Measurements from ENCODE around the gene BCL10.

BCL10 gene

GRCh38 chr1:85297855-85298629 lies 21.6 kb upstream of the BCL10 start:
- DNase-seq, result no peak

GRCh38 chr1:85297538-85297854 lies 21.1 kb upstream of the BCL10 start:
- DNase-seq, result no peak

DNA sequence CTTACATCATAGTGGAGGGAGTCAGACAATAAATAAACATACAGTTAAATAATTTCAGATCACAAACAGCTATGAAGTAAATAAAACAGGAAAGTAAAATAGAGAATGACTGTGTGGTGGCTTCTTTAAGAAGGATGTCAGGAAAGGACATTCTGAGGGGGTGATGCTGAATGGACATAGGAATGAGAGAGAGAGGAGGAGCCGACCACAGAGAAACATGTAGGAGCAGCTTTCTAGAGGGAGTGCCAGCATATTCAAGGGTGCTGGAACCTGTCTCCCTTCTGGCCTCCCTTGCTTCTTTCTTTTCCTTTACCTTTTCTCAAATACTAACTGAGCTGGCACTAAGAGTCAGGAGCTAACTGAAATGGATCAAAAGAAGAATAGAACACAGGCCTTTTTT lies 20.5 kb upstream of the BCL10 start:
- no peak for DNase-seq

DNA sequence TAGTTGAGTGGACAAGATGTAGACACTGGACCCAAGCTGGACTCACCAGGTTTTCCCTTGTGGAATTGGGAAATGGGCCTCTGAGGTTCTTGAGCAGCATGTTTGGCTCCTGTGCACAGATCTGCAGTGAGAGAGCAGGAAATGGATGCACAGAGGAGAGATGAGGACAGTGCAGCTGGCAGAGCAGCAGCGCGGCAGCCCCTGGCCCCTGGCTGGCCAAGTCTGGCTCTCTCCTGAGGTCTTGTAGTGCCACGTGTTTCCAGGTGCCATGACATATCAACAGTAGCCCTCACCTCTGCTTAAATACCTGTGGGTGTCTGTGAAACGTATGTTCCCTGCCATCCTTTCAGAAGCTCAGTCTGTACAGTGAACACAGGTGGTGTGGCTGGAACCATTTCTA lies 19.2 kb upstream of the BCL10 start:
- DNase-seq, result no peak

GRCh38 chr1:85295006-85295431 lies 18.6 kb upstream of the BCL10 start:
- DNase-seq, result no peak

DNA sequence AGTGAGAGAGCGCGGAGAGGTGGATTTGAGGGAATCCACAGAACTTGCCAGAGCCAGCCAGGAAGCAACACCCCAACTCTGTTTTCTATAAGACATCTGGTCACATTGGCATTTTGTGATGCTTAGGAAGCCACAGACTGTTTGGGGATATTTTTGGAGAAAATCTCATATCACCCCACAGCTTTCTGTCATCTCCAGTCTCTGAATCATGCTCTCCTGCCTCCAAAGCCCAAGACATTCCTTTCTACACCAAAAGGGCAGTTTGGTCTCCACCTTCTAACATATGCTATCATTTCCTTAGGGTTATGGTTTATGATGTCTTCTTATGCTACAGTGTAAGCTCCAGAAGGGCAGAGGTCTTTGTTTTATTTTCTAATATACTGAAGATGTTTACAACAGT lies 14.4 kb upstream of the BCL10 start:
- no peak for DNase-seq

DNA sequence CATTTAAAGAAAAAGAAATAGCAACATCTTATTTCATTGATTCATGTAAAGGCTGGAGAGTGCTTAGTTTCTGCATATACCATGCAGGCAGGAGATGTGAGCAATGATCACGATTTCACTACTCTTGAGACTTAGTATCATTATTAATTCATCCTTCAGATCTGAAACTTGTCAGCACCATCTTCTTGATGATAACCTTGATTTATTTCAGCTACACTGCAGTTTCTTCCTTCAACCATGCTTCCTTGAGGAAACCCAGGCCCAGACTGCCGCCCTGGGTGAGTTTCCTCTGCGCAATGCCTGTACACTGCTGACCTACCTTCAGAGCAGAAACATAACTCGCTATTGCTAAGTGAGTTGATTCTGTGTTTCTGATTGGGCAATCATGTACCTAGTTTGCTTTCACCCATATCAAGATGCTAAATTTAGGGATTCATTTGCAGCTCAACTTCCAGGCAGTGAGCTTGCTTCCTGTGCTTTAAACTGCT lies 13.5 kb upstream of the BCL10 start:
- no peak for DNase-seq

- no peak for DNase-seq
Observed at GRCh38 chr1:85289207-85289847, 12.9 kb upstream of the BCL10 start.

GRCh38 chr1:85284202-85284601 lies 7.8 kb upstream of the BCL10 start:
- no peak for DNase-seq

- peak; percentile 18 for DNase-seq
Observed at GRCh38 chr1:85283475-85284199, 7.2 kb upstream of the BCL10 start.

DNA sequence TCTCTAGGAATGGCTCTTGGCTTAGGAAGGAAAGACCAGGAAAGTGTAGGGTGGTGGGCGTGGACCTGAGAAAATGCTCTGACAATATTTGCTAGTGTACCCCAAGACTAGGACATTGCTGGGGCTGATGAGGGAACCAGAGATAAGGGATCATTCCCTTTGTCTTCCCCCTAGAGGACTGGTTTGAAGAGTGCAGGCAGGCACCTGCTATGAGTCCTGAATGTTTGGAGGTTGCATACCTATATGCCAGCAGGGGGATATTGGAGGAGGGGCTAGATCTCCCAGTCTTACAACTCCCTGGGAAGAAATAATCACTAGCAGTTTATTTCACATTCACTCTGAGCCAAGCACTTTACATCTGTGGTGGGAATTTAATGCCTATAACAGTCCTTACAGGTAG lies 6.0 kb upstream of the BCL10 start:
- no peak for DNase-seq

- no peak for DNase-seq
Observed at GRCh38 chr1:85280636-85281035, 4.2 kb upstream of the BCL10 start.

GRCh38 chr1:85279458-85280080 lies 3.1 kb upstream of the BCL10 start:
- no peak for DNase-seq

DNA sequence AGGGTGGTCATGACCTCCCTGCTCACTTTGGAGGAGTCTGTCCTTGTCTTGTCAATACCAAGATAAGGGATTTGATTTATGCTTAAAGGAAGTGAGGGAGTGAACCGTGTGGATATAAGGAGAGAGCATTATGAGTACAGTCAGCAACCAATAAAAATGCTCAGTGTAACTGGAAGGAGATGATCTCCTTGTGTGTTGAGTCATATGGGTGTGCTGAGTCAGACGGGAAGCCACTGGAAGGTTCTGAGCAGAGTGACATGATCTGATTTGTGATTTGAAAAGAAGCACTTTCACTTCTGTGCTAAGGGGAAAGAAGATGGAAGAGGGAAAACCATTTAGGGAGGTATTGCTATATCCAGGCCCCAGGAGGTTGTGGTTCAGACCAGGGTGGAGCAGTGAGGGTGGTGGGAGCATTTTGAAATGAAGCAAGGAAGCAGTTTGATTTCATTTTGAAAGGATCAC lies 2.5 kb upstream of the BCL10 start:
- peak; percentile 62 for DNase-seq

DNA sequence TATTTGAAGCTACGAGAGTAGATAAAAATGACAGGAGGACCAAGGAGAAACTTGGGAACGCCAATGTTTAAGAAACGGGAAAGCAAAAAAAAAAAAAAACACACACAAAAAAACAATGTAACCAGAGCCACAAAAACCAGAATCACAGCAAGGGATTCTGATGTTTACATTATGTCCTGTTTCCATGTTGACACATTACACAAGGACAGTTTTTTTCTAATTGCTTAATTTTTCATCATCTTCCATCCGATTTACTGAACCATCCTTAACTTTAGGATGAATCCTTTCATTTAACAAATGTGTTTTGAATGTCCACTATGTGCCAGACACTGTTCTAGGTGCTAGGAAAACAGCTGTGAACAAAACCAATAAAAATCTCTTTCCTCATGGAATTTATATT lies 1.4 kb upstream of the BCL10 start:
- no peak for DNase-seq

DNA sequence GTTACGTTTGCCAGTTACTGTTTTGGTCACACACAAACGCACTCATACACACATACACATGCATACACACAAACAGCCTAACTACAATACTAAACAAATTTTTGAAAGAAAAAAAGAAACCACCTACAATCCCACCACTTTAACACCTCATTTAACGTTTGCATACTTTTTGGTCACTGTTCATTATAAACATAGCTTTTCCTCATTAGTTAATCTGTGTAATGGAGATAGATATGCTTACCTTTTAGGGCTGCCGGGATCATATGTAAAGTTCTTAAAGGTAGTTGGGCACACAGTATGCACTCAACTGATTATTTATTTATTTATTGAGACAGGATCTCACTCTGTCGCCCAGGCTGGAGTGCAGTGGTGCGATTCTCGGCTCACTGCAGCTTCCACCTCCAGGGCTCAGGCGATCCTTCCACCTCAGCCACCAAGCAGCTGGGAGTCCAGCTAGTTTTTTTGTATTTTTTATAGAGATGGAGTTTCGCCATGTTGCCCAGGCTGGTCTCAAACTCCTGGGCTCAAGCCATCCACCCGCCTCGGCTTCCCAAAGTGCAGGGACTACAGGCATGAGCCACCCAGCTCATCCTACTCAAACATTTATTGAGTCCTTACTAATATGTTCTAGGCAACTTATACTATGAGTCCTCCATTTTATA lies 677 bp upstream of the BCL10 start:
- no peak for DNase-seq

GRCh38 chr1:85275701-85276214 lies 674 bp downstream of the BCL10 start:
- DNase-seq, result no peak

DNA sequence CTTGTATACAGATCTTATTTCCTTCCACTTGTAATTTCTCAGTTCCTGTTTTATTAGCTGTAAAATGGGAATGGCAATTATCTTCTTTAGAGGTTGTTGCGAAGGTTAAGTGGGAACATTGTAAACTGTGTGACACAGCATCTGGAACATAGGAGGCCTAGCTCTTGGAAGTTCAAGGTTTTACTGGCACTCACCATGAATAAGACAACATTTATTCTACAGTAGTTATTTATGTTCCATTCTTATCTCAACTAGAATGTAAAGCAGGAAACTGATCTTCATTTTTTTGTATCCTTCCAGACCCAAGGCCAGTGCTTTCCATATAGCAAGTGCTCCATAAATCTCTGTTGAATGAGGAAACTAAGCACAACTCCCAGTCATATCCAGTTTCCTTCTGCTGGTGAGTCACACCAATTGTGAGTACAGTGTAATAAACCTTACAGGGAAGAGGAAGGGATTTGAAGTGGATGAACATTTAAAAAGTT lies 1.4 kb downstream of the BCL10 start:
- no peak for DNase-seq

GRCh38 chr1:85273397-85273796 lies 3.0 kb downstream of the BCL10 start:
- DNase-seq, result no peak

- DNase-seq, result no peak
Observed at GRCh38 chr1:85268801-85269585, 7.4 kb downstream of the BCL10 start.

- DNase-seq, result no peak
Observed at GRCh38 chr1:85267313-85267712, 9.1 kb downstream of the BCL10 start.

DNA sequence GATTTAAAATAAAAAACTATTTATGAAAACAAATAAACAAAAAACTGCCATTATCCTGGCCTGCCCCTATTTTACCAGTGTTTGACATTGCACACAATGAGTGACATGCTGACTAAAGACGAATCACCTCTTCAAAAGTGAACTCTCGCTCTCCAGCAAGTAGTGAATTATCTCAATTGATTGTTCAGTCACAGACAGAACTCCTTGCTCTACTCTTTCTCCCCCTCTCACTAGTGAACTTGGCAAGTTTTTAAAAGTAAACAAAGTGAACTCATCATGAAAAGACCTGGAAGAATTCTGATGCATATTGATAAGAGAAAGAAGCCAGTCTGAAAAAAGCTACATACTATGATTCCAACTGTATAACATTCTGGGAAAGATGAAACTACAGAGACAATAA lies 12.3 kb downstream of the BCL10 start:
- no peak for DNase-seq

All from hematopoietic multipotent progenitor cell treated with erythropoietin and hydrocortisone succinate and interleukin-3 and kit ligand, for 4 days (in vitro differentiated cells).